Astrocyte (in vitro differentiated cells and primary cell): ENCODE data around the gene CHD1L. TPM values are rescaled to one million over a fixed set of nuclear protein-coding genes. Genes with fewer than 3 reads are reported as not detected.

ENCODE experiments used
- DNase-seq: peaks from one replicate; pipeline ENCODE4 v3.0.0-alpha.2; 2010; ENCODE audit warnings: low read depth
- FAIRE-seq: peaks from 2 replicates; lab custom pipeline; 2011; peaks lifted over from hg19 to GRCh38; lab: Jason Lieb, UNC
- H2AFZ ChIP-seq: 2 replicates; pipeline ENCODE4 v1.6.0; 2012; ENCODE audit warnings: low read depth, low read length, inconsistent platforms
- H3K27ac ChIP-seq: 2 replicates; pipeline ENCODE4 v1.5.1; 2011; ENCODE audit warnings: low read depth, low read length, inconsistent platforms
- H3K27me3 ChIP-seq: 2 replicates; pipeline ENCODE4 v1.6.0; 2011; ENCODE audit warnings: low read length, inconsistent platforms; ENCODE audit not compliant: insufficient read depth
- H3K36me3 ChIP-seq: 2 replicates; pipeline ENCODE4 v1.5.1; 2011; ENCODE audit warnings: low read length, inconsistent platforms; ENCODE audit not compliant: insufficient read depth
- H3K4me1 ChIP-seq: 2 replicates; pipeline ENCODE4 v1.5.1; 2011; ENCODE audit warnings: low read length, inconsistent platforms; ENCODE audit not compliant: insufficient read depth
- H3K4me2 ChIP-seq: 2 replicates; pipeline ENCODE4 v1.6.0; 2012; ENCODE audit warnings: low read length, inconsistent platforms
- H3K4me3 ChIP-seq: 2 replicates; pipeline ENCODE4 v1.5.1; 2011; ENCODE audit warnings: low read depth, mild to moderate bottlenecking, low read length, inconsistent platforms; ENCODE audit not compliant: insufficient read depth
- H3K79me2 ChIP-seq: 2 replicates; pipeline ENCODE4 v1.6.0; 2012; ENCODE audit warnings: mild to moderate bottlenecking, low read length, inconsistent platforms; ENCODE audit not compliant: insufficient read depth
- H3K9ac ChIP-seq: 2 replicates; pipeline ENCODE4 v1.6.0; 2012; ENCODE audit warnings: mild to moderate bottlenecking, low read length, inconsistent platforms
- H3K9me3 ChIP-seq: 2 replicates; pipeline ENCODE4 v1.5.1; 2012; ENCODE audit warnings: low read depth, mild to moderate bottlenecking, low read length, inconsistent platforms; ENCODE audit not compliant: insufficient read depth
- H4K20me1 ChIP-seq: 2 replicates; pipeline ENCODE4 v1.6.0; 2012; ENCODE audit warnings: low read length, inconsistent platforms; ENCODE audit not compliant: insufficient read depth
- H3K27ac Mint-ChIP-seq: one replicate; pipeline ENCODE4 v1.8.0; 2021; ENCODE audit warnings: mild to moderate bottlenecking, mixed read lengths; ENCODE audit not compliant: unreplicated experiment
- H3K27me3 Mint-ChIP-seq: one replicate; pipeline ENCODE4 v1.8.0; 2021; ENCODE audit warnings: low read depth, mixed read lengths; ENCODE audit not compliant: unreplicated experiment
- H3K36me3 Mint-ChIP-seq: one replicate; pipeline ENCODE4 v1.8.0; 2021; ENCODE audit warnings: low read depth, mixed read lengths; ENCODE audit not compliant: unreplicated experiment
- H3K4me1 Mint-ChIP-seq: one replicate; pipeline ENCODE4 v1.8.0; 2021; ENCODE audit warnings: low read depth, mixed read lengths; ENCODE audit not compliant: unreplicated experiment
- H3K4me3 Mint-ChIP-seq: one replicate; pipeline ENCODE4 v1.8.0; 2021; ENCODE audit warnings: mild to moderate bottlenecking, moderate library complexity, mixed read lengths; ENCODE audit not compliant: unreplicated experiment
- H3K9me3 Mint-ChIP-seq: one replicate; pipeline ENCODE4 v1.8.0; 2021; ENCODE audit warnings: mild to moderate bottlenecking, mixed read lengths; ENCODE audit not compliant: unreplicated experiment
- EZH2 ChIP-seq: IDR thresholded peaks from 2 replicates; pipeline ENCODE4 v1.6.1; 2012; ENCODE audit warnings: mild to moderate bottlenecking, low read length, inconsistent platforms; ENCODE audit not compliant: insufficient read depth
- total RNA-seq: library from RNA; stranded (reverse); gene quantifications from 2 replicates; pipeline ENCODE4 v1.2.1, GENCODE V29; 2021
- TF ChIP-seq, protein P1 (sequence below): IDR thresholded peaks from 2 replicates; pipeline ENCODE4 v1.5.1; 2011; ENCODE audit warnings: low read depth, mild to moderate bottlenecking, inconsistent platforms, low read length, moderate library complexity; ENCODE audit not compliant: insufficient read depth

CHD1L gene
- total RNA-seq, 1 donor from 2014 or later = 44.2 TPM

- Histone ChIP-seq H3K9me3 (no peaks in the 10 kb centered on the region), H3K79me2 (peaks cover 37% of the 10 kb centered on the region), H3K4me1 (peaks cover 11% of the 10 kb centered on the region), H3K27me3 (no peaks in the 10 kb centered on the region), H3K4me3 (peak overlapping the region; percentile 82), H3K36me3 (no peaks in the 10 kb centered on the region), H3K27ac (peak overlapping the region; percentile 94), H4K20me1 (peaks cover 24% of the 10 kb centered on the region), H2AFZ (peak overlapping the region; percentile 95), H3K9ac (peak overlapping the region; percentile 97), H3K4me2 (peak overlapping the region; percentile 94)
- H3K4me3 Mint-ChIP-seq = peak overlapping the region; percentile 84
- H3K4me1 Mint-ChIP-seq = peaks cover 8% of the 10 kb centered on the region
- H3K36me3 Mint-ChIP-seq = no peaks in the 10 kb centered on the region
- H3K9me3 Mint-ChIP-seq = no peaks in the 10 kb centered on the region
- FAIRE-seq (no peak), DNase-seq (no peak)
- no peak for TF ChIP-seq EZH2
- TF ChIP-seq, protein P1, sequence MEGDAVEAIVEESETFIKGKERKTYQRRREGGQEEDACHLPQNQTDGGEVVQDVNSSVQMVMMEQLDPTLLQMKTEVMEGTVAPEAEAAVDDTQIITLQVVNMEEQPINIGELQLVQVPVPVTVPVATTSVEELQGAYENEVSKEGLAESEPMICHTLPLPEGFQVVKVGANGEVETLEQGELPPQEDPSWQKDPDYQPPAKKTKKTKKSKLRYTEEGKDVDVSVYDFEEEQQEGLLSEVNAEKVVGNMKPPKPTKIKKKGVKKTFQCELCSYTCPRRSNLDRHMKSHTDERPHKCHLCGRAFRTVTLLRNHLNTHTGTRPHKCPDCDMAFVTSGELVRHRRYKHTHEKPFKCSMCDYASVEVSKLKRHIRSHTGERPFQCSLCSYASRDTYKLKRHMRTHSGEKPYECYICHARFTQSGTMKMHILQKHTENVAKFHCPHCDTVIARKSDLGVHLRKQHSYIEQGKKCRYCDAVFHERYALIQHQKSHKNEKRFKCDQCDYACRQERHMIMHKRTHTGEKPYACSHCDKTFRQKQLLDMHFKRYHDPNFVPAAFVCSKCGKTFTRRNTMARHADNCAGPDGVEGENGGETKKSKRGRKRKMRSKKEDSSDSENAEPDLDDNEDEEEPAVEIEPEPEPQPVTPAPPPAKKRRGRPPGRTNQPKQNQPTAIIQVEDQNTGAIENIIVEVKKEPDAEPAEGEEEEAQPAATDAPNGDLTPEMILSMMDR = no peak
- peak overlapping the region; percentile 35 for H3K27ac Mint-ChIP-seq
- no peaks in the 10 kb centered on the region for H3K27me3 Mint-ChIP-seq
Observed at GRCh38 chr1:147241934-147242448, 493 bp upstream of the CHD1L start.

- Histone ChIP-seq H3K9me3 (no peaks in the 10 kb centered on the region), H3K27ac (peak overlapping the region; percentile 94), H3K79me2 (peaks cover 50% of the 10 kb centered on the region), H3K36me3 (no peaks in the 10 kb centered on the region), H3K9ac (peak overlapping the region; percentile 97), H2AFZ (peak overlapping the region; percentile 95), H3K4me3 (peak overlapping the region; percentile 82), H3K27me3 (no peaks in the 10 kb centered on the region), H3K4me1 (peaks cover 11% of the 10 kb centered on the region), H3K4me2 (peak overlapping the region; percentile 94), H4K20me1 (peaks cover 34% of the 10 kb centered on the region)
- no peak for FAIRE-seq
- H3K4me3 Mint-ChIP-seq = peak overlapping the region; percentile 96
- peak; percentile 77 for DNase-seq
- no peaks in the 10 kb centered on the region for H3K36me3 Mint-ChIP-seq
- H3K27ac Mint-ChIP-seq = peak overlapping the region; percentile 76
- TF ChIP-seq, protein P1 = no peak
- no peaks in the 10 kb centered on the region for H3K27me3 Mint-ChIP-seq
- H3K4me1 Mint-ChIP-seq = peaks cover 17% of the 10 kb centered on the region
- H3K9me3 Mint-ChIP-seq = no peaks in the 10 kb centered on the region
Observed at GRCh38 chr1:147243228-147243685, 773 bp downstream of the CHD1L start.

GRCh38 chr1:147243841-147244240 is 1.4 kb downstream of the CHD1L start:
- H3K4me3 Mint-ChIP-seq = peak overlapping the region; percentile 96
- H3K27ac Mint-ChIP-seq = peak overlapping the region; percentile 76
- FAIRE-seq = no peak

More at GRCh38 chr1:147243841-147244240, 1.4 kb downstream of the CHD1L start:
- DNase-seq = no peak
- Mint-ChIP-seq H3K4me1 (peaks cover 17% of the 10 kb centered on the region), H3K9me3 (no peaks in the 10 kb centered on the region), H3K27me3 (no peaks in the 10 kb centered on the region), H3K36me3 (no peaks in the 10 kb centered on the region)
- Histone ChIP-seq H3K9me3 (no peaks in the 10 kb centered on the region), H3K27me3 (no peaks in the 10 kb centered on the region), H3K4me2 (peak overlapping the region; percentile 94), H3K36me3 (no peaks in the 10 kb centered on the region), H2AFZ (peak overlapping the region; percentile 95), H3K4me3 (peak overlapping the region; percentile 82), H4K20me1 (peaks cover 34% of the 10 kb centered on the region), H3K4me1 (peaks cover 11% of the 10 kb centered on the region), H3K27ac (peak overlapping the region; percentile 94), H3K9ac (peak overlapping the region; percentile 97), H3K79me2 (peaks cover 56% of the 10 kb centered on the region)
- TF ChIP-seq EZH2 = no peak
- TF ChIP-seq, protein P1 = no peak
